GM19463 (cell line): ENCODE measurements around the gene CRP.
"Not testable (repeated sequence)": the region's sequence is repeated elsewhere in the genome, so short reads cannot be mapped to it uniquely, and the experiment has no call there.

Experiments used
- ATAC-seq: cut with Tn5 transposase; IDR thresholded peaks from one replicate; pipeline ENCODE4 v1.9.1; 2021; ENCODE audit warnings: mild to moderate bottlenecking, moderate library complexity; ENCODE audit not compliant: unreplicated experiment

The CRP gene, protein sequence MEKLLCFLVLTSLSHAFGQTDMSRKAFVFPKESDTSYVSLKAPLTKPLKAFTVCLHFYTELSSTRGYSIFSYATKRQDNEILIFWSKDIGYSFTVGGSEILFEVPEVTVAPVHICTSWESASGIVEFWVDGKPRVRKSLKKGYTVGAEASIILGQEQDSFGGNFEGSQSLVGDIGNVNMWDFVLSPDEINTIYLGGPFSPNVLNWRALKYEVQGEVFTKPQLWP

GRCh38 chr1:159714529-159714928, at the start of gene CRP:
TSS of gene CRP (minus strand) at chr1:159714589. CDS start at chr1:159714485, 104 bp downstream.
- no peak for ATAC-seq

GRCh38 chr1:159763686-159764085, 49.3 kb upstream of the CRP start:
- ATAC-seq = no peak

- no peak for ATAC-seq
These were observed 42.0 kb upstream of the CRP start for GRCh38 chr1:159756397-159756796.

DNA sequence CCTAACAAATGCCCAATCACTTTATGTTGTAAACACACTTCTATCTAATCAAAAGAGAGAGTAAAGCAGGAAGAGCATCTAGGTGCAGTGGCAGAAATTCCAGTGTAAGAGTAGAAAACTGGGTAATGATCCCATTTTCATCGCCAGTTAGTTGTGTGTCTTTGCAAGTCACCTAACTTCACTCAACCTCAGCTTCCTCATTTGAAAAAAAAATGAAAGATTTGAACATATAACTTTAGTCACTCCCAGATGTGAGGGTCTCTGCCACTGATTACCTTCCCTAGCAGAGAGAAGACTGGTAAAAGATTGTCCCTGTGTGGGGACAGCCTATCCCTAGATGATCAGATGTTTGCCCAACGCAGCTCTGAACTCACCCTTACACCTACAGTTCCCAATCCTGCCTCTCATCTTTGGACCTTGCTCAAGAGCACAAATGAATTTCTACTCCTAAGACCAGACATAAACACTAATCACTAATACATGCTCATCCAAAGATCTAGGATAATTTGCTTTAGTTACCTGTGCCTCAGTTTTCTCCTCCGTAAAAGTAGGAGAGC, 41.1 kb upstream of the CRP start:
- ATAC-seq = no peak

- ATAC-seq = no peak
These were observed 39.0 kb upstream of the CRP start for GRCh38 chr1:159753386-159753785.

DNA sequence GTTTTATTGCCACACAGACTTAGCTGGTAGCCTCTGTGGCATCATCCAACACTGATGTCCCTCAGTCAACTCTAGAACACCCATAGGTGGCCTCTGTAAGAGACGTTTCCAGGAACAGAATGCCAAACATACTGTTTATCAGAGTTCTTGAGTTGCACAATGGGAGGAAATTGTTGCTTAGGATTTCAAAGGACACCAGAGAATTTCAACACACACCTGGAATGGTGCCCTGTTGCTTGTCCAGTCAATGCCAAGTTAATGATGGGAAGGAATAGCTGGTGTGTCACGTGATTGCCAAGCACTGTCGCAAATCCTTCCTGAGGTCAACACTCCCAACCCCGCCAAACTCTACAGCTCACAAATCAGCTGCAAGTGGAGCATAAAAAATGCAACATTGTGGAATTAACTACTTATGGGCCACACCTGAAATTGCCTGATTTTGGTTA, 37.8 kb upstream of the CRP start:
- ATAC-seq = no peak

DNA sequence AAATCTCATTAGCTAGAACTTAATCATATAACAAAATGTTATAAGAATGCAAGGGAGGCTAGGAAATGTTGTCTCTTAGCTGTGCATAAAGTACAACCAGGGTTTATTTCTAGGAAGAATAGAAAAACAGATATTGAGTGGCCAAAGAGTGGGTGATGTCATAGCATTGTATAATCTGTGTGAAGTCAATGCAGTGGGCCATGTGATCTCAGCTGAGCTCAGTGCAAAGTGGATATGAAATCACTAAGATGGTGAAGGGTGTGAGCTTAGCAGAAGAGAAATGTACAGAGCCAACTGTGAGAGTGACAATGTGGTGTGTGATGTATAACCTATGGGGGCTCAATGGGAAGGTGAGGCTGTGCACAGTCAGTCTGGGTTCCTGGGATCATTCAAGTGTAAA, 36.6 kb upstream of the CRP start:
- no peak for ATAC-seq

GRCh38 chr1:159750621-159751020, 36.2 kb upstream of the CRP start:
- no peak for ATAC-seq

GRCh38 chr1:159749630-159750029, 35.2 kb upstream of the CRP start:
- ATAC-seq = no peak

DNA sequence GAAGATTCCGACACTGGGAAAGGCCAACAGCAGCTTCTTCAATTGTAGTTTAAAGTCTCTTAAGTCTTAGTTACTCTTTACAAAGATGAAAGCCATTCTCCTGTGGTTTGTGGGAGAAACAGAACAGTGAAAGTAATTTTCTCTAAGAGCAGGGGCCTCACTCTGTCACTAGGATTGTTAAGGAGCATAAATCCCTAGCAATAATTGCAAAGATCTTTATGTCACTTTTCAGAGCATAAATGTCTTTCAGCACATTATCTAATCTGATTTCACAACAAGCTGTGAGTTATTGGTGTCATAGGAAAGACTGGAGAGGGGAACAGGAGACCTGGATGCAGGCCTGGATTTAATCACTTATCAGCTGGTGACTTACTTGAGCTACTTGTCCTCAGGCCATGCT, 34.0 kb upstream of the CRP start:
- no peak for ATAC-seq

GRCh38 chr1:159746666-159747065, 32.3 kb upstream of the CRP start:
- no peak for ATAC-seq

DNA sequence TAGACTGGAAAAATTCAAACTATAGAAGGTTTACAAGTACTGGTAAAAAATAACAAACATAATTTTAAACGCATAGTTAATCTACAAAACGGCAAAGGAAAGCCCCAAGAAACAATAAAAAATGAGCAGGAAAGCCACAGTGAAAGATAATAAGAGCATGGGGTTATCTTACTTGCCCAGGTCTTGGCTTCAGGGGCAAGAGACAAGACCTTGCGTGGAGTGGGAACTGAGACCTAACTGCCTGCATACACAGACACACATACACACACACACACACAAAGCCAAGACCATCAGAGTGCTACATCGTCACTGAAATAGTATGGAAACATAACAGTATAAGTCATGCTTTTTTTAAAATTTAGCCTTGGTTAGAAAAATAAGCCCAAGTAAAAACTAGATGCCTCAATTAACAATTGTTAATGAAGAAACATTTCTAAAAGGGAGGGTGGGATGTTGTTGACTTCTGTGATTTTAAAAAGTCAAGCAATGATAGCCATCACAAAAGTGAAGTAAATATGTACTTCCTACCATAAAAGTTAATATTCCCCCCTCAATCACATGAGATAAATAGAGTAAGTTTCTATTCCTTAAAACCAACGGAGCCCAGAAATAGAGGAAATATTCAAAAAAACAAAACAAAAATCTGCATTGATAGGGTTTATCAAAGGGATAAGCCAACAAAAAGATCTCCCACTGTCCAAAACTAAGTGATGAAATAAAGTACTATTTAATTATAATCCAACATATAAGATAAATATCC, 29.4 kb upstream of the CRP start:
- ATAC-seq = no peak

GRCh38 chr1:159737238-159737916, 23.0 kb upstream of the CRP start:
- no peak for ATAC-seq

DNA sequence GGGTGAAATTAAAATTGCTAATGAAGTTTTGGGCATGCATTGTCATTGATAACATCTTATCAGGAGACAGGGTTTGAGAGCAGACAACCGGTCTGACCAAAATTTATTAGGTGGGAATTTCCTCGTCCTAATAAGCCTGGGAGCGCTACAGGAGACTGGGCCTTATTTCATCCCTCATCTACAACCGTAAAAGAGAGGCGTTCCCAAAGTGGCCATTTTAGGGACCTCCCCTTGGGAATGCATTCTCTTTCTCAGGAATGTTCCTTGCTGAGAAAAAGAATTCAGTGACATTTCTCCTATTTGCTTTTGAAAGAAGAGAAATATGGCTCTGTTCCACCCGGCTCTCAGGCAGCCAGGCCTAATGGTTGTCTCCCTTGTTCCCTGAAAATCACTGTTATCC, 8.8 kb upstream of the CRP start:
- ATAC-seq = not testable (repeated sequence)

- ATAC-seq = no peak
These were observed 5.6 kb upstream of the CRP start for GRCh38 chr1:159719990-159720389.

GRCh38 chr1:159715855-159716254, 1.5 kb upstream of the CRP start:
- no peak for ATAC-seq

- ATAC-seq = no peak
These were observed 2.3 kb downstream of the CRP start for GRCh38 chr1:159712080-159712479.

- no peak for ATAC-seq
These were observed 6.7 kb downstream of the CRP start for GRCh38 chr1:159707472-159708260.

GRCh38 chr1:159705904-159706256, 8.5 kb downstream of the CRP start:
- no peak for ATAC-seq

GRCh38 chr1:159705251-159705903, 9.0 kb downstream of the CRP start:
- no peak for ATAC-seq
